Measurements from ENCODE around the gene REPIN1. TPM values are rescaled to one million over a fixed set of nuclear protein-coding genes. Genes with fewer than 3 reads are reported as not detected.

Gene REPIN1
- total RNA-seq, 4 donors from 2014 or later = 9.7 to 80.8 (median 37.9) TPM

DNA sequence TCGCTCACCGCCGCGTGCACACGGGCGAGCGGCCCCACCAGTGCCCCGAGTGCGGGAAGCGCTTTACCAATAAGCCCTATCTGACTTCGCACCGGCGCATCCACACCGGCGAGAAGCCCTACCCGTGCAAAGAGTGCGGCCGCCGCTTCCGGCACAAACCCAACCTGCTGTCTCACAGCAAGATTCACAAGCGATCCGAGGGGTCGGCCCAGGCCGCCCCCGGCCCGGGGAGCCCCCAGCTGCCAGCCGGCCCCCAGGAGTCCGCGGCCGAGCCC lies 3.3 kb downstream of the REPIN1 start:
- H3K4me3 ChIP-seq = no peak overlapping the region
- DNase-seq = no peak
- H3K36me3 ChIP-seq = no peaks in the 10 kb centered on the region
- H3K4me1 ChIP-seq = peaks cover 0 to 10% of the 10 kb centered on the region in 2 donors
- intact Hi-C loops (cut with DNase I; ENCODE audit: low total_unique reads) = no loop called here
- no peaks in the 10 kb centered on the region for H3K27me3 ChIP-seq
- TF ChIP-seq POLR2A (IDR thresholded peaks at IDR 0.05) = no peak
- TF ChIP-seq, protein P1, sequence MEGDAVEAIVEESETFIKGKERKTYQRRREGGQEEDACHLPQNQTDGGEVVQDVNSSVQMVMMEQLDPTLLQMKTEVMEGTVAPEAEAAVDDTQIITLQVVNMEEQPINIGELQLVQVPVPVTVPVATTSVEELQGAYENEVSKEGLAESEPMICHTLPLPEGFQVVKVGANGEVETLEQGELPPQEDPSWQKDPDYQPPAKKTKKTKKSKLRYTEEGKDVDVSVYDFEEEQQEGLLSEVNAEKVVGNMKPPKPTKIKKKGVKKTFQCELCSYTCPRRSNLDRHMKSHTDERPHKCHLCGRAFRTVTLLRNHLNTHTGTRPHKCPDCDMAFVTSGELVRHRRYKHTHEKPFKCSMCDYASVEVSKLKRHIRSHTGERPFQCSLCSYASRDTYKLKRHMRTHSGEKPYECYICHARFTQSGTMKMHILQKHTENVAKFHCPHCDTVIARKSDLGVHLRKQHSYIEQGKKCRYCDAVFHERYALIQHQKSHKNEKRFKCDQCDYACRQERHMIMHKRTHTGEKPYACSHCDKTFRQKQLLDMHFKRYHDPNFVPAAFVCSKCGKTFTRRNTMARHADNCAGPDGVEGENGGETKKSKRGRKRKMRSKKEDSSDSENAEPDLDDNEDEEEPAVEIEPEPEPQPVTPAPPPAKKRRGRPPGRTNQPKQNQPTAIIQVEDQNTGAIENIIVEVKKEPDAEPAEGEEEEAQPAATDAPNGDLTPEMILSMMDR (IDR thresholded peaks at IDR 0.05) = no peak
- H3K9me3 ChIP-seq = no peaks in the 10 kb centered on the region
- H3K27ac ChIP-seq = no peak overlapping the region

DNA sequence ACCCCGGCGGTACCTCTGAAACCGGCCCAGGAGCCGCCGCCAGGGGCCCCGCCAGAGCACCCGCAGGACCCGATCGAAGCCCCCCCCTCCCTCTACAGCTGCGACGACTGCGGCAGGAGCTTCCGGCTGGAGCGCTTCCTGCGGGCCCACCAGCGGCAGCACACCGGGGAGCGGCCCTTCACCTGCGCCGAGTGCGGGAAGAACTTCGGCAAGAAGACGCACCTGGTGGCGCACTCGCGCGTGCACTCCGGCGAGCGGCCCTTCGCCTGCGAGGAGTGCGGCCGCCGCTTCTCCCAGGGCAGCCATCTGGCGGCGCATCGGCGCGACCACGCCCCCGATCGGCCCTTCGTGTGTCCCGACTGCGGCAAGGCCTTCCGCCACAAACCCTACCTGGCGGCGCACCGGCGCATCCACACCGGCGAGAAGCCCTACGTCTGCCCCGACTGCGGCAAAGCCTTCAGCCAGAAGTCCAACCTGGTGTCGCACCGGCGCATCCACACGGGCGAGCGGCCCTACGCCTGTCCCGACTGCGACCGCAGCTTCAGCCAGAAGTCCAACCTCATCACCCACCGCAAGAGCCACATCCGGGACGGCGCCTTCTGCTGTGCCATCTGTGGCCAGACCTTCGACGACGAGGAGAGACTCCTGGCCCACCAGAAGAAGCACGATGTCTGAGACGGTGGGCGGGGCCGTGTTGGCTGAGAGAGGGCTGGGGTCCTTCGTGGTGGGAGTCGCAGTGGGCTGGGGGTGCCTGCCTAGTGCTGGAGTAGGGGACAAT lies 3.8 kb downstream of the REPIN1 start:
- no peak for DNase-seq
- Histone ChIP-seq H3K27ac (no peak overlapping the region), H3K27me3 (no peaks in the 10 kb centered on the region), H3K36me3 (no peaks in the 10 kb centered on the region), H3K4me1 (peaks cover 0 to 10% of the 10 kb centered on the region in 2 donors), H3K4me3 (no peak overlapping the region), H3K9me3 (no peaks in the 10 kb centered on the region)
- intact Hi-C loops (cut with DNase I; ENCODE audit: low total_unique reads) = no loop called here
- TF ChIP-seq, protein P1 (IDR thresholded peaks at IDR 0.05) = no peak
- TF ChIP-seq POLR2A (IDR thresholded peaks at IDR 0.05) = no peak

DNA sequence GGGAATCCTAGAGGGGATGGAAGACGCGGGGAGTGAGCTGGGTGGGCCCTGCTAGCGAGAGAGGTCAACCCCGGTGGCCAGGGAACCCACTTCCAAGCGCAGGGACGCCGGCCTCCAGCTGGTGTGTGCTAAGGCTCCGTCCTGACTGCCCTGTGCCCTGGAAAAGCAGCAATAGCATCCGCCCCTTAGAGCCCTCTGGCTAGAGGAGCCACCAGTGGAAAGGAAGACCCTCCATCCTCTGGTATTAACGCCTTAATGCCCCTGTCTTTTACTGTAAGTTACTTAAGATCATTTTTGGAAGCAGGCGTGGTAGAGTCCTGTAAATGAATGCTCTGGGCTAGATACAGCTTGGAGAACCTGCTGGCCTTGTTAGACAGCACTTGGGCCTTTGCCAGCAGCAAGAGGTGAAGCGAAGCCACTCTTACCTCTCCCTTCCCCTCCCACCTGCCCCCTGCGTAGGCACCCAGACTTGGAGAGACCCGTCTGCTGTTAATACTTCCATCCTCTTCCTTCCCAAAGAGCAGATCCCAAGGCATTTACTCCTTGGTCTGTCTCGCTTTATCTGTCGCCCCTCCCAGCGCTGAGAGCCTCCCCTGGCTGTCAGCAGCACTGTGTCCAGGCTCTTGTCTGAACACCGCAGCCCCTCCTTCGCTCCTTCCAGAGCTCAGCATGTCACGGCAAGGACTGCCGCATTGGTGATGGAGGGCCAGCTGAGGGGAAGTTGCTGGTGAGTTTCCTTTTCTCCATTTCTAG lies 4.6 kb downstream of the REPIN1 start:
- DNase-seq = no peak
- no peak for TF ChIP-seq POLR2A (IDR thresholded peaks at IDR 0.05)
- TF ChIP-seq, protein P1 (IDR thresholded peaks at IDR 0.05) = no peak
- Histone ChIP-seq H3K27me3 (no peaks in the 10 kb centered on the region), H3K36me3 (no peaks in the 10 kb centered on the region), H3K9me3 (no peaks in the 10 kb centered on the region), H3K27ac (no peak overlapping the region), H3K4me3 (no peak overlapping the region), H3K4me1 (peaks cover 0 to 10% of the 10 kb centered on the region in 2 donors)
- intact Hi-C loops (cut with DNase I; ENCODE audit: low total_unique reads) = no loop called here

DNA sequence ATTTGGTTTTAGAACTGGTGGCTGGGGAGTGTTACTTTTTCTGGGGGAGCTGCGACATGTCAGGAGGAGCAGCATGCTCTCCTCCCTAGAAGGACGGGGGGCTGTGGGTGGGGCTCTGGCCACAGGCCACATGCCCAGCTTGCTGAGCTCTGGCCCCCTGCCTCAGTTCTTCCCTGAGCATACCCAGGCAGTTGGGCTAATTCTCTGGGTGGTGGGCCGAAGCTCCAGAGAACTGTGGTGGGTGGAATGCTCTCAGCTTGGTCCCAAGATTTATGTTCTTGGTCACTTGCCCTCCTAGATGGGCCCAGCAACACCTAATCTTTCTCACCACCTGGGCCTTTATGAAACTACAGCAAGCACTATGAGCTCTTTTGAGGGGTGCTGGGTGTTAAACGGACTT lies 5.4 kb downstream of the REPIN1 start:
- H3K27ac ChIP-seq = no peak overlapping the region
- H3K9me3 ChIP-seq = no peaks in the 10 kb centered on the region
- intact Hi-C loops (cut with DNase I; ENCODE audit: low total_unique reads) = no loop called here
- no peaks in the 10 kb centered on the region for H3K36me3 ChIP-seq
- TF ChIP-seq POLR2A (IDR thresholded peaks at IDR 0.05) = no peak
- TF ChIP-seq, protein P1 (IDR thresholded peaks at IDR 0.05) = no peak
- no peak for DNase-seq
- no peaks in the 10 kb centered on the region for H3K27me3 ChIP-seq
- H3K4me1 ChIP-seq = peaks cover 0 to 10% of the 10 kb centered on the region in 2 donors
- H3K4me3 ChIP-seq = no peak overlapping the region

DNA sequence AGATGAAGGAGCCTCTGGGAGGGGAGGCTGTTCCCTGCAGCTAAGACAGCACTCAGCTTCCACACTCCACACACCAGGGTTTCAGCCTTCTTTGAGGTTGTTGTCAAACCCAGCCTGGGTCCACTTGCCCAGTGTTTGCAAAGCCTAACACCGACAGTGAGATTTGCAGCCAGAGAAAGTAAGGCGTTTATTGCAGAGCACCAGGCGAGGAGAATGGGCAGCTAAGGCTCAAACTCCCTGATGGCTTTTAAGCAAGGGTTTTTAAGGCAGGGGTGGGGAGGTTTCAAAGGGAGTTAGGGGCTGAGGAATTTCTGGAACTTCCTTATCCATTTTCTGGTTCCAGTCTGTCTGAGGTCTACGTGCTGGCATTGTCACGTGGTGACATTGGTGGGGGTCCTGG lies 5.8 kb downstream of the REPIN1 start:
- H3K4me1 ChIP-seq = peaks cover 0 to 10% of the 10 kb centered on the region in 2 donors
- no peaks in the 10 kb centered on the region for H3K36me3 ChIP-seq
- intact Hi-C loops (cut with DNase I; ENCODE audit: low total_unique reads) = no loop called here

More for the DNA sequence above, 5.8 kb downstream of the REPIN1 start:
- TF ChIP-seq POLR2A (IDR thresholded peaks at IDR 0.05) = no peak
- TF ChIP-seq, protein P1 (IDR thresholded peaks at IDR 0.05) = no peak
- DNase-seq = no peak
- no peaks in the 10 kb centered on the region for H3K9me3 ChIP-seq
- H3K27me3 ChIP-seq = no peaks in the 10 kb centered on the region
- no peak overlapping the region for H3K4me3 ChIP-seq
- no peak overlapping the region for H3K27ac ChIP-seq
